GM12874 (cell line): ENCODE data around the gene ADARB1.

ENCODE experiments used
- TF ChIP-seq, protein P1 (sequence below): IDR thresholded peaks from 2 replicates; pipeline ENCODE4 v1.5.1; 2011; ENCODE audit warnings: low read depth, mild to moderate bottlenecking, control low read depth, low read length, moderate library complexity; ENCODE audit not compliant: insufficient read depth

Gene ADARB1

GRCh38 chr21:45060089-45060488 is 14.3 kb upstream of the ADARB1 start:
- TF ChIP-seq, protein P1, sequence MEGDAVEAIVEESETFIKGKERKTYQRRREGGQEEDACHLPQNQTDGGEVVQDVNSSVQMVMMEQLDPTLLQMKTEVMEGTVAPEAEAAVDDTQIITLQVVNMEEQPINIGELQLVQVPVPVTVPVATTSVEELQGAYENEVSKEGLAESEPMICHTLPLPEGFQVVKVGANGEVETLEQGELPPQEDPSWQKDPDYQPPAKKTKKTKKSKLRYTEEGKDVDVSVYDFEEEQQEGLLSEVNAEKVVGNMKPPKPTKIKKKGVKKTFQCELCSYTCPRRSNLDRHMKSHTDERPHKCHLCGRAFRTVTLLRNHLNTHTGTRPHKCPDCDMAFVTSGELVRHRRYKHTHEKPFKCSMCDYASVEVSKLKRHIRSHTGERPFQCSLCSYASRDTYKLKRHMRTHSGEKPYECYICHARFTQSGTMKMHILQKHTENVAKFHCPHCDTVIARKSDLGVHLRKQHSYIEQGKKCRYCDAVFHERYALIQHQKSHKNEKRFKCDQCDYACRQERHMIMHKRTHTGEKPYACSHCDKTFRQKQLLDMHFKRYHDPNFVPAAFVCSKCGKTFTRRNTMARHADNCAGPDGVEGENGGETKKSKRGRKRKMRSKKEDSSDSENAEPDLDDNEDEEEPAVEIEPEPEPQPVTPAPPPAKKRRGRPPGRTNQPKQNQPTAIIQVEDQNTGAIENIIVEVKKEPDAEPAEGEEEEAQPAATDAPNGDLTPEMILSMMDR = no peak

DNA sequence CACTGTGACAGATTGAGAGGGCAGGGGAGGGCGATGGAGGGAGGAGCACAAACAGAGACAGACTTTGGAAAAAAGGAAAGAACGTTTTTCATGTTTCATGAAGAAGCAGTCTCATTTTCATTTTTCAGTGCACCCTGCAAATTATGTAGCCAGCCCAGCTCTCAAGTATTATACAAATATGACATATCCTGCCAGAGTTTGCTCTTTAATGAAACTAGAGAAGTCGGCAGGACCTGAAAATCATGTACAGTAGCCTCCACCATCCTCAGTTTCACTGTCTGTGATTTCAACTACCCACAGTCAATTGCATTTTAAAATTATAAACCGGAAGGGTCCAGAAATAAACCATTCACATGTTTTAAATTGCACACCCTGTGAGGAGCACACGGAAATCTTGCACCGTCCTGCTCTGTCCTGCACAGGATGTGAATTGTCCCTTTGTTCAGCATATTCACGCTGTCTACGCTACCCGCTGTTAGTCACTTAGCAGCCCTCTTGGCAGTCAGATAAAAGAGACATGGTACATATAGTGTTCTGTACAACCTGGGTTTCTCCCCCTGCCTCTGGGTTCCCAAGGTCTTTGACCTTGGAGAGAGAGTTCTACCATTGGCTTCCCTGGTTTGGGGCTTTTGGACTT is 13.6 kb upstream of the ADARB1 start:
- TF ChIP-seq, protein P1 = no peak

GRCh38 chr21:45064091-45064490 is 10.3 kb upstream of the ADARB1 start:
- TF ChIP-seq, protein P1 = no peak

- TF ChIP-seq, protein P1 = no peak
These were observed 9.6 kb upstream of the ADARB1 start for GRCh38 chr21:45064618-45065399.

- TF ChIP-seq, protein P1 = no peak
These were observed 6.7 kb upstream of the ADARB1 start for GRCh38 chr21:45067462-45068285.

DNA sequence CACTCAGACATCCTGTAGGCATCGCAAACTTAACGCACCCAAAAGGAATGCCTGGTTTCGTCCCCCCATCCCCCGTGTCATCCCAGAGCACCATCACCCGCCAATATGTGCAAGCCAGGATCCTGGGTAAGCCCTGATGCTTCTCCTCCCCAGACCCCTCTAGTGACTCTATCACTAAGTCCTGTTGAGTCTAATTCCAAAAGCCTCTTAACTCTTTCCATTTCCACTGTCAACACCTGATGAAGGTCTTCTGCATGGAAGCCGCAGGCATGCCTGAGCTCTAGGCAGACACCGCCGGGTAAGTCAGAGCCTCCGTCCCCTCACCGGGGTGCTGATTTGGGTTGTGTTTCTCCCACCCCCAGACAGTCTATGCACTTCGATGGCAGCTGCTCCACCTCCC is 5.3 kb upstream of the ADARB1 start:
- TF ChIP-seq, protein P1 = no peak

- TF ChIP-seq, protein P1 = no peak
These were observed 4.7 kb upstream of the ADARB1 start for GRCh38 chr21:45069711-45070110.
